Measurements from ENCODE around the gene TRO. TPM values are rescaled to one million over a fixed set of nuclear protein-coding genes. Genes with fewer than 3 reads are reported as not detected.

TRO gene
- total RNA-seq, 1 experiment from 2014 or later = 51.0 TPM

DNA sequence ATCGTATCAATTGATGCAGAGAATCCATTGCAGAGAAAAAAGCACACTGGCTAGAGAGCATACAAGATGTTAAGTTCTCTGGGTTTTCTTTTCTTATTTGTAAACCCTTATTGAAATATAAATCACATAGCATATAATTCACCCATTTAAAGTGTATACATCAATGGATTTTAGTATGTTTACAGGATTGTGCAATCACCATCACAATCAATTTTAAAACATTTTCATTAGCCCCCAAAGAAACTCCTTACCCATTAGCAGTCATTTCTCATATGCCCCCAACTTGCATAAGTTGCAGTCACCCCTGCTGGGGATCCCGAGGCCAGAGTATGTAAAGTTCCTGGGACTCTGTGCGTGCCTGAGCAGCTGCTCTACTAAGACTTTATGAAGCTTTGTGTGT lies 34.9 kb upstream of the TRO start (continued):
- TF ChIP-seq, protein P1, sequence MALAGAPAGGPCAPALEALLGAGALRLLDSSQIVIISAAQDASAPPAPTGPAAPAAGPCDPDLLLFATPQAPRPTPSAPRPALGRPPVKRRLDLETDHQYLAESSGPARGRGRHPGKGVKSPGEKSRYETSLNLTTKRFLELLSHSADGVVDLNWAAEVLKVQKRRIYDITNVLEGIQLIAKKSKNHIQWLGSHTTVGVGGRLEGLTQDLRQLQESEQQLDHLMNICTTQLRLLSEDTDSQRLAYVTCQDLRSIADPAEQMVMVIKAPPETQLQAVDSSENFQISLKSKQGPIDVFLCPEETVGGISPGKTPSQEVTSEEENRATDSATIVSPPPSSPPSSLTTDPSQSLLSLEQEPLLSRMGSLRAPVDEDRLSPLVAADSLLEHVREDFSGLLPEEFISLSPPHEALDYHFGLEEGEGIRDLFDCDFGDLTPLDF (CRISPR knock-in tag; IDR thresholded peaks at IDR 0.05) = no peak
- no peak for TF ChIP-seq SP1 (CRISPR knock-in tag; conservative IDR thresholded peaks at IDR 0.05)
- TF ChIP-seq, protein P2, sequence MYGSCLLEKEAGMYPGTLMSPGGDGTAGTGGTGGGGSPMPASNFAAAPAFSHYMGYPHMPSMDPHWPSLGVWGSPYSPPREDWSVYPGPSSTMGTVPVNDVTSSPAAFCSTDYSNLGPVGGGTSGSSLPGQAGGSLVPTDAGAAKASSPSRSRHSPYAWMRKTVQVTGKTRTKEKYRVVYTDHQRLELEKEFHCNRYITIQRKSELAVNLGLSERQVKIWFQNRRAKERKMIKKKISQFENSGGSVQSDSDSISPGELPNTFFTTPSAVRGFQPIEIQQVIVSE (CRISPR knock-in tag; IDR thresholded peaks at IDR 0.05; ENCODE audit: borderline replicate concordance) = no peak
- TF ChIP-seq, protein P3, sequence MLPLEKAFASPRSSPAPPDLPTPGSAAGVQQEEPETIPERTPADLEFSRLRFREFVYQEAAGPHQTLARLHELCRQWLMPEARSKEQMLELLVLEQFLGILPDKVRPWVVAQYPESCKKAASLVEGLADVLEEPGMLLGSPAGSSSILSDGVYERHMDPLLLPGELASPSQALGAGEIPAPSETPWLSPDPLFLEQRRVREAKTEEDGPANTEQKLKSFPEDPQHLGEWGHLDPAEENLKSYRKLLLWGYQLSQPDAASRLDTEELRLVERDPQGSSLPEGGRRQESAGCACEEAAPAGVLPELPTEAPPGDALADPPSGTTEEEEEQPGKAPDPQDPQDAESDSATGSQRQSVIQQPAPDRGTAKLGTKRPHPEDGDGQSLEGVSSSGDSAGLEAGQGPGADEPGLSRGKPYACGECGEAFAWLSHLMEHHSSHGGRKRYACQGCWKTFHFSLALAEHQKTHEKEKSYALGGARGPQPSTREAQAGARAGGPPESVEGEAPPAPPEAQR (CRISPR knock-in tag; IDR thresholded peaks at IDR 0.05) = no peak
- TF ChIP-seq ZNF416 (CRISPR knock-in tag; IDR thresholded peaks at IDR 0.05) = no peak
- TF ChIP-seq NR1H2 (CRISPR knock-in tag; IDR thresholded peaks at IDR 0.05) = no peak
- TF ChIP-seq NFYB (CRISPR knock-in tag; conservative IDR thresholded peaks at IDR 0.05; ENCODE audit: low read depth) = no peak
- TF ChIP-seq, protein P4, sequence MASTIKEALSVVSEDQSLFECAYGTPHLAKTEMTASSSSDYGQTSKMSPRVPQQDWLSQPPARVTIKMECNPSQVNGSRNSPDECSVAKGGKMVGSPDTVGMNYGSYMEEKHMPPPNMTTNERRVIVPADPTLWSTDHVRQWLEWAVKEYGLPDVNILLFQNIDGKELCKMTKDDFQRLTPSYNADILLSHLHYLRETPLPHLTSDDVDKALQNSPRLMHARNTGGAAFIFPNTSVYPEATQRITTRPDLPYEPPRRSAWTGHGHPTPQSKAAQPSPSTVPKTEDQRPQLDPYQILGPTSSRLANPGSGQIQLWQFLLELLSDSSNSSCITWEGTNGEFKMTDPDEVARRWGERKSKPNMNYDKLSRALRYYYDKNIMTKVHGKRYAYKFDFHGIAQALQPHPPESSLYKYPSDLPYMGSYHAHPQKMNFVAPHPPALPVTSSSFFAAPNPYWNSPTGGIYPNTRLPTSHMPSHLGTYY (CRISPR knock-in tag; IDR thresholded peaks at IDR 0.05) = no peak

DNA sequence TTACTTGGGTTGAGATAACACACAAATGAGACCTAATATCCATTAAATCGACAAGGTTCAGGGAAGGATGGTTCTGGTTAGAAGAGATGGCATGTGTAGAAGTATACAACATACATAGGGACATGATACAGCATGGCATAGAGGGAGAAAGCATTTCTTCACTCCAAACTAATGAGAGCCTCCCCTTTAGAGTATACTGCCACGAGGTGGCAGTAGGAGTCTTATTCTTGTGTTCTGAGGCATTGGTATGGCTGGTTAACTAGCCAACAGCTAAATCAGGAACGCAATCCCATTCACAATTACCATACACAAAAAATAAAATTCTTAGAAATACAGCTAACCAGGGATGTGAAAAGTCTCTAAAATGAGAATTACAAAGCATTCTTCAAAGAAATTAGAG lies 29.1 kb upstream of the TRO start:
- no peaks in the 10 kb centered on the region for H3K4me1 Mint-ChIP-seq
- H3K27ac Mint-ChIP-seq = no peak overlapping the region
- H3K36me3 Mint-ChIP-seq = no peaks in the 10 kb centered on the region
- POLR2A ChIA-PET = no interaction called here
- H3K4me3 Mint-ChIP-seq = no peak overlapping the region
- DNase-seq (ENCODE audit: low spot score) (no peak), ATAC-seq (peak; percentile 65; the same call in 1 of the 2 replicates)
- H3K9me3 Mint-ChIP-seq = no peaks in the 10 kb centered on the region
- H3K27me3 Mint-ChIP-seq (ENCODE audit: low read depth) = peaks cover 20% of the 10 kb centered on the region
- TF ChIP-seq CREM (CRISPR knock-in tag; IDR thresholded peaks at IDR 0.05) (no peak), TCF7 (CRISPR knock-in tag; IDR thresholded peaks at IDR 0.05; ENCODE audit: low read depth) (no peak)
- TF ChIP-seq, protein P5, sequence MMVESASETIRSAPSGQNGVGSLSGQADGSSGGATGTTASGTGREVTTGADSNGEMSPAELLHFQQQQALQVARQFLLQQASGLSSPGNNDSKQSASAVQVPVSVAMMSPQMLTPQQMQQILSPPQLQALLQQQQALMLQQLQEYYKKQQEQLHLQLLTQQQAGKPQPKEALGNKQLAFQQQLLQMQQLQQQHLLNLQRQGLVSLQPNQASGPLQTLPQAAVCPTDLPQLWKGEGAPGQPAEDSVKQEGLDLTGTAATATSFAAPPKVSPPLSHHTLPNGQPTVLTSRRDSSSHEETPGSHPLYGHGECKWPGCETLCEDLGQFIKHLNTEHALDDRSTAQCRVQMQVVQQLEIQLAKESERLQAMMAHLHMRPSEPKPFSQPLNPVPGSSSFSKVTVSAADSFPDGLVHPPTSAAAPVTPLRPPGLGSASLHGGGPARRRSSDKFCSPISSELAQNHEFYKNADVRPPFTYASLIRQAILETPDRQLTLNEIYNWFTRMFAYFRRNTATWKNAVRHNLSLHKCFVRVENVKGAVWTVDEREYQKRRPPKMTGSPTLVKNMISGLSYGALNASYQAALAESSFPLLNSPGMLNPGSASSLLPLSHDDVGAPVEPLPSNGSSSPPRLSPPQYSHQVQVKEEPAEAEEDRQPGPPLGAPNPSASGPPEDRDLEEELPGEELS (CRISPR knock-in tag; IDR thresholded peaks at IDR 0.05) = no peak
- CTCF ChIA-PET = interaction anchor here (0.9 to 1.4 kb wide), 5 partner anchors 10 to 120 kb away, joined by 3 to 6 read pairs (median 4); no protein-coding TSS in a partner anchor

DNA sequence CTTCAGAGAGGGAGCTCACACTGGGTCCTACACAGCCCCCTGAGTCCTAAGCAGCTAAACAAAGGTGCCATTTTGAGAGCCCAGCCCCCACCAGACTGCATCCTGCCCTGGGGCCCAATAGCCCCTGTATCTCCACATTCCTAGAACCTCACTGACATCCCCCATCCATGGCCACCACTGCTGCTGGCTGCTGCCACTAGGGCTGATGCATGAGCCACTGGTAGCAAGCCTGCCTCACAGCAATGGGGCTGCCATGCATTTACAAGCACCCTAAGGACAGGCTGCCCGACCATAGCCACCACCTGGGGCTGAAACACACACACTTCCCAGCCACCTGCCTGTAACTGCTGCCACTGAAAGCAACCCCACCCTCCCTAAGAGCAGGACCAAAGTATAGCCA lies 26.5 kb upstream of the TRO start:
- no peaks in the 10 kb centered on the region for H3K9me3 Mint-ChIP-seq
- ATAC-seq (no peak), DNase-seq (ENCODE audit: low spot score) (no peak)

More for the DNA sequence above, 26.5 kb upstream of the TRO start:
- Mint-ChIP-seq H3K4me1 (no peaks in the 10 kb centered on the region), H3K4me3 (no peak overlapping the region), H3K27me3 (ENCODE audit: low read depth) (peaks cover 13% of the 10 kb centered on the region), H3K27ac (no peak overlapping the region), H3K36me3 (no peaks in the 10 kb centered on the region)
- POLR2A ChIA-PET = no interaction called here
- TF ChIP-seq, protein P6, sequence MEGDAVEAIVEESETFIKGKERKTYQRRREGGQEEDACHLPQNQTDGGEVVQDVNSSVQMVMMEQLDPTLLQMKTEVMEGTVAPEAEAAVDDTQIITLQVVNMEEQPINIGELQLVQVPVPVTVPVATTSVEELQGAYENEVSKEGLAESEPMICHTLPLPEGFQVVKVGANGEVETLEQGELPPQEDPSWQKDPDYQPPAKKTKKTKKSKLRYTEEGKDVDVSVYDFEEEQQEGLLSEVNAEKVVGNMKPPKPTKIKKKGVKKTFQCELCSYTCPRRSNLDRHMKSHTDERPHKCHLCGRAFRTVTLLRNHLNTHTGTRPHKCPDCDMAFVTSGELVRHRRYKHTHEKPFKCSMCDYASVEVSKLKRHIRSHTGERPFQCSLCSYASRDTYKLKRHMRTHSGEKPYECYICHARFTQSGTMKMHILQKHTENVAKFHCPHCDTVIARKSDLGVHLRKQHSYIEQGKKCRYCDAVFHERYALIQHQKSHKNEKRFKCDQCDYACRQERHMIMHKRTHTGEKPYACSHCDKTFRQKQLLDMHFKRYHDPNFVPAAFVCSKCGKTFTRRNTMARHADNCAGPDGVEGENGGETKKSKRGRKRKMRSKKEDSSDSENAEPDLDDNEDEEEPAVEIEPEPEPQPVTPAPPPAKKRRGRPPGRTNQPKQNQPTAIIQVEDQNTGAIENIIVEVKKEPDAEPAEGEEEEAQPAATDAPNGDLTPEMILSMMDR (IDR thresholded peaks at IDR 0.05) = no peak
- TF ChIP-seq, protein P7, sequence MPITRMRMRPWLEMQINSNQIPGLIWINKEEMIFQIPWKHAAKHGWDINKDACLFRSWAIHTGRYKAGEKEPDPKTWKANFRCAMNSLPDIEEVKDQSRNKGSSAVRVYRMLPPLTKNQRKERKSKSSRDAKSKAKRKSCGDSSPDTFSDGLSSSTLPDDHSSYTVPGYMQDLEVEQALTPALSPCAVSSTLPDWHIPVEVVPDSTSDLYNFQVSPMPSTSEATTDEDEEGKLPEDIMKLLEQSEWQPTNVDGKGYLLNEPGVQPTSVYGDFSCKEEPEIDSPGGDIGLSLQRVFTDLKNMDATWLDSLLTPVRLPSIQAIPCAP (CRISPR knock-in tag; IDR thresholded peaks at IDR 0.05) = no peak
- no peak for TF ChIP-seq PRRX2 (CRISPR knock-in tag; IDR thresholded peaks at IDR 0.05)
- TF ChIP-seq, protein P8, sequence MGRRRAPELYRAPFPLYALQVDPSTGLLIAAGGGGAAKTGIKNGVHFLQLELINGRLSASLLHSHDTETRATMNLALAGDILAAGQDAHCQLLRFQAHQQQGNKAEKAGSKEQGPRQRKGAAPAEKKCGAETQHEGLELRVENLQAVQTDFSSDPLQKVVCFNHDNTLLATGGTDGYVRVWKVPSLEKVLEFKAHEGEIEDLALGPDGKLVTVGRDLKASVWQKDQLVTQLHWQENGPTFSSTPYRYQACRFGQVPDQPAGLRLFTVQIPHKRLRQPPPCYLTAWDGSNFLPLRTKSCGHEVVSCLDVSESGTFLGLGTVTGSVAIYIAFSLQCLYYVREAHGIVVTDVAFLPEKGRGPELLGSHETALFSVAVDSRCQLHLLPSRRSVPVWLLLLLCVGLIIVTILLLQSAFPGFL (CRISPR knock-in tag; IDR thresholded peaks at IDR 0.05; ENCODE audit: borderline replicate concordance) = no peak
- TF ChIP-seq, protein P9, sequence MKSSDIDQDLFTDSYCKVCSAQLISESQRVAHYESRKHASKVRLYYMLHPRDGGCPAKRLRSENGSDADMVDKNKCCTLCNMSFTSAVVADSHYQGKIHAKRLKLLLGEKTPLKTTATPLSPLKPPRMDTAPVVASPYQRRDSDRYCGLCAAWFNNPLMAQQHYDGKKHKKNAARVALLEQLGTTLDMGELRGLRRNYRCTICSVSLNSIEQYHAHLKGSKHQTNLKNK (CRISPR knock-in tag; IDR thresholded peaks at IDR 0.05) = no peak
- TF ChIP-seq, protein P3 (CRISPR knock-in tag; IDR thresholded peaks at IDR 0.05) = no peak
- no peak for TF ChIP-seq ETV6 (CRISPR knock-in tag; IDR thresholded peaks at IDR 0.05)
- TF ChIP-seq IRF2 (CRISPR knock-in tag; IDR thresholded peaks at IDR 0.05; ENCODE audit: borderline replicate concordance, low read depth) = no peak
- TF ChIP-seq ZNF396 (CRISPR knock-in tag; IDR thresholded peaks at IDR 0.05; ENCODE audit: borderline replicate concordance) = no peak
- TF ChIP-seq ZNF317 (CRISPR knock-in tag; IDR thresholded peaks at IDR 0.05; ENCODE audit: borderline replicate concordance, low read depth) = no peak
- TF ChIP-seq ESRRA (CRISPR knock-in tag; IDR thresholded peaks at IDR 0.05; ENCODE audit: borderline replicate concordance) = no peak
- CTCF ChIA-PET = no interaction called here

Measured in WTC11 (cell line).